IPS-18c (cell line): ENCODE data around the gene ITPK1.
A peak's percentile ranks its signal among the peaks of the same experiment; 100 is the strongest.
"Not testable (repeated sequence)": the region's sequence is repeated elsewhere in the genome, so short reads cannot be mapped to it uniquely, and the experiment has no call there.

Experiments
- H3K4me3 ChIP-seq: 2 replicates; pipeline ENCODE4 v1.7.0; 2013; ENCODE audit warnings: low read depth, mild to moderate bottlenecking, low read length, moderate library complexity; ENCODE audit not compliant: insufficient read depth
- H3K9me3 ChIP-seq: one replicate; pipeline ENCODE4 v1.6.1; 2013; ENCODE audit warnings: mild to moderate bottlenecking, low read length, moderate library complexity; ENCODE audit not compliant: control insufficient read depth, insufficient read depth

ITPK1 gene

DNA sequence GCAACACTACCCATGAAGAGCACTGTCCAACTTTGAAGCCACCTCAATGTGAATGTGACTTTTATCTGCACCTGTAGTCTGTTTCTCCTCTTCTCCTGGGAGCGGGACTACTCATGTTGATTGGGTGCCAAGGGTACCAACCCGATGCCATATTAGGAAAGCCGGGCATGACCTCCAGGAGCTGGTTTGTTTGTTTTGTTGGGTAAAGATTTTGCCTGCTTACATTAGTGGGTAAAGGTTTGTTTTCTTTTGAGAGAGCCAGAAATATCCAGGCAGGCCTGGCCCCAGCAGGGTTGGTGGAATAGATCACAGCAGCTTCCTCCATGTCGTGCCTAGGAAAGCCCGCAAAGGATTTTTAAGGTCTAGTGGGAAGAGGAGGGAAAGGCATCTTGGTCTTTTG, 19.7 kb upstream of the ITPK1 start:
- Histone ChIP-seq H3K9me3 (no peaks in the 10 kb centered on the region), H3K4me3 (no peak overlapping the region)

DNA sequence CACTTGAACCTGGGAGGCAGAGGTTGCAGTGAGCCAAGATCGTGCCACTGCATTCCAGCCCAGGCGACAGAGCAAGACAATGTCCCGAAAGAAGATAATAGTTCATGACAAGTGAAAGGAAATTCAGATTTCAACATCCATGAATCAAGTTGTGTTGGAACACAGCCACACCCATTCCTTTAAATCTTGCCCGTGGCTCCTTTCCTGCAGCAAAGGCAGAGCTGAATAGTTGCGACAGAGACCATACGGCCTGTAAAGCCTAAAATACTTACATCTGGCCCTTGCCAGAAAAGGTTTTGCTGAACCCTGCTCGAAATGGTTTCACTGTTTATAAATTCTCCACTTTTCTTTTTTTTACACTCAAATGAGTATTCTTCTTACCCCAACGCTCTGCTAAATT, 17.7 kb upstream of the ITPK1 start:
- Histone ChIP-seq H3K4me3 (no peak overlapping the region), H3K9me3 (no peaks in the 10 kb centered on the region)

DNA sequence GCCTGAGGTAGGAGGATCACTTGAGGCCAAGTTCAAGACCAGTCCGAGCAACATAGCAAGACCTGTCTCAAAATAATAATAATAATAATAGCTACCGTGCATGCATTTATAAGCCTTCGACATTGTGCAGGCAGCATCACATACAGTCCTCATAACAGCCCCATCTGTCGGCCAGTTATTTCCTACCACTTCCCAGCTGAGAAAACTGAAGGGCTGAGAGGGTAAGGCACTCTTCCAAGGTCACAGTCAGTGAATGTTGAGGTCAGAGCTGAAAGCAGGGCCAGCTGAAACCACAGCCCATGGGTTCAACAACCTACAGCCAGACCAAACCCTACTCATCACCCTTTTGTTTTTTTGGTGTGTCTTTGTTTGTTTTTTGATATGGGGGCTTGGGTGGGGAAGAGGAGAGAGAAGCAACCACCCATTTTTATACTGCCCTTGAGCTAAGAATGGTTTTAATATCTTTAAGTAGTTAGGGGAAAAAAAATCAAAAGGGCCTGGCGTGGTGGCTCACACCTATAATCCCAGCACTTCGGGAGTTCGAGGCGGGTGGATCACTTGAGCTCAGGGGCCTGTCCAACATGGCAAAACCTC, 16.8 kb upstream of the ITPK1 start:
- no peak overlapping the region for H3K4me3 ChIP-seq
- H3K9me3 ChIP-seq = no peaks in the 10 kb centered on the region

DNA sequence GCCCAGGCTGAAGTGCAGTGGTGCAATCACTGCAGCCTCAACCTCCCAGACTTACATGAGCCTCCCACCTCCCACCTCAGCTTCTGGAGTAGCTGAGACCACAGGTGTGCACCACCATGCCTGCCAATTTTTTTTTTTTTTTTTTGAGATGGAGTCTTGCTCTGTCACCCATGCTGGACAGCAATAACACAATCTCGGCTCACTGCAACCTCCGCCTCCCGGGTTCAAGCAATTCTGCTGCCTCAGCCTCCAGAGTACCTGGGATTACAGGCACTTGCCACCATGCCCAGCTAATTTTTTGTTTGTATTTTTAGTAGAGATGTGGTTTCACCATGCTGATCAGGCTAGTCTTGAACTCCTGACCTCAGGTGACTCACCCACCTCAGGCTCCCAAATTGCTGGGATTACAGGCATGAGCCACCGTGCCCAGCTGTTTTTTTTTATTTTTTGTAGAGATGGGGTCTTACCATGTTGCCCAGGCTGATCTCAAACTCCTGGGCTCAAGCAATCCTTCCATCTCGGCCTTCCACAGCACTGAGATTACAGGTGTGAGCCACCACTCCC, 15.6 kb upstream of the ITPK1 start:
- H3K4me3 ChIP-seq, H3K9me3 ChIP-seq: not testable (repeated sequence)

DNA sequence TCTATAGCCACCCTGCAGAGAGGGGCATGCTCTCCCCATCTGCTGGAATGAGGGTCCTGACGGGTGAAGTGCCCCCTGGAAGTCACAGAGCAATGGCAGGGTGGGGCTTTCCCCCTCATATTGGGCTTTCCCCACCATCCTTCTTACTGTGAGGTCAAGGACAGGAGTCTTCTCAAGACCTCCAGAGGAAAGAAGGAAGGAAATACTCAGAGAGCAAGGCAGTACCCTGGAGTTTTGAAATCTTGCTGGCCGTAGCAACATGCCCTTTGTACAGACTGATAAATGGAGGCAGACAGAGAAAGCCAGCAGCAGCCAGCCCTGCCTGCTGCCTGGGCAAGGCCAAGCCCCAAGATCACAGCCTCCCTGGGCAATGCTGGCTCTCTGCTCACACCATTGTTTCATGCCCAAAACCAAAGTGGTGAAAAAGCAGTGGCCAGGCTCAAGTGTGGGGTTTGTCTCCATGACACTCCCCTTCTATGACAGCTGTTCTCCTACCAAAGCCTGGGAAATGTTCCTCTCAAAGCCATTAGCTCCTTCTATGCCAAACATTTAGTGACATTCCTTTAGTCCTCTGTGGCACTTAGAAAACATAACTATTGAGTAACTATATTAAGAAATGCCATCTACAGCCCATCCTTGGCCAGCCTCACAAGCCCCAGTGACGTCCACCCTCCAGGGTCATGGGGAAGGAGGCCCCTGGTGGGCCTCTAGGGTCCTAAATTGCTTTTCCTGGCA, 13.2 kb upstream of the ITPK1 start:
- Histone ChIP-seq H3K9me3 (no peaks in the 10 kb centered on the region), H3K4me3 (no peak overlapping the region)

DNA sequence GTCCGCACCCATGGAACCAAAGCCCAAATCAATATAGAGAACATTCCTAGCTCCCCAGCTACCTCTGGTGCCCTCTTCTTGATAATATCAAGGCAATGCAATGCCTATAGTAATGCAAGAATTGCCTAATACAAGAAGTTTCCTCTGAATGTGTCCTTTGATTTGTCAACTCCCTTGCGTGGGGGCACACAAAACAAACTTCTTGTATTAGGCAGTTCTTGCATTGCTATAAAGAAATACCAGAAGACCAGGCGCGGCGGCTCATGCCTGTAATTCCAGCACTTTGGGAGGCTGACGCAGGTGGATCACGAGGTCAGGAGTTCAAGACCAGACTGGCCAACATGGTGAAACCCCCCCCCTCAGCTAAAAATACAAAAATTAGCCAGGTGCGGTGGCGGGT, 10.4 kb upstream of the ITPK1 start:
- no peak overlapping the region for H3K4me3 ChIP-seq
- H3K9me3 ChIP-seq = no peaks in the 10 kb centered on the region

DNA sequence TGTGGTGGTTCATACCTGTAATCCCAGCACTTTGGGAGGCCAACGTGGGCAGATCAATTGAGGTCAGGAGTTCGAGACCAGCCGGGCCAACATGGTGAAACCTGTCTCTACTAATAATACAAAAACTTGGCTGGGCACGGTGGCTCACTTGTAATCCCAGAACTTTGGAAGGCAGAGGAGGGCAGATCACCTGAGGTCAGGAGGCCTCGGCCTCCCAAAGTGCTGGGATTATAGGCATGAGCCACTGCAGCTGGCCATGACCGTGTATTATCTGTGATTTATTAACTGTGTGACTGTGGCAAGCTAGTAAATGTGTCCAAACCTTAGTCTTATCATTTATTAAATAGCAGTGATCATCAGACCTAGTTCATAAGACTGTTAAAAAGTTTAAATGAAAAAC, 7.1 kb upstream of the ITPK1 start:
- Histone ChIP-seq H3K4me3 (no peak overlapping the region), H3K9me3 (no peaks in the 10 kb centered on the region)

DNA sequence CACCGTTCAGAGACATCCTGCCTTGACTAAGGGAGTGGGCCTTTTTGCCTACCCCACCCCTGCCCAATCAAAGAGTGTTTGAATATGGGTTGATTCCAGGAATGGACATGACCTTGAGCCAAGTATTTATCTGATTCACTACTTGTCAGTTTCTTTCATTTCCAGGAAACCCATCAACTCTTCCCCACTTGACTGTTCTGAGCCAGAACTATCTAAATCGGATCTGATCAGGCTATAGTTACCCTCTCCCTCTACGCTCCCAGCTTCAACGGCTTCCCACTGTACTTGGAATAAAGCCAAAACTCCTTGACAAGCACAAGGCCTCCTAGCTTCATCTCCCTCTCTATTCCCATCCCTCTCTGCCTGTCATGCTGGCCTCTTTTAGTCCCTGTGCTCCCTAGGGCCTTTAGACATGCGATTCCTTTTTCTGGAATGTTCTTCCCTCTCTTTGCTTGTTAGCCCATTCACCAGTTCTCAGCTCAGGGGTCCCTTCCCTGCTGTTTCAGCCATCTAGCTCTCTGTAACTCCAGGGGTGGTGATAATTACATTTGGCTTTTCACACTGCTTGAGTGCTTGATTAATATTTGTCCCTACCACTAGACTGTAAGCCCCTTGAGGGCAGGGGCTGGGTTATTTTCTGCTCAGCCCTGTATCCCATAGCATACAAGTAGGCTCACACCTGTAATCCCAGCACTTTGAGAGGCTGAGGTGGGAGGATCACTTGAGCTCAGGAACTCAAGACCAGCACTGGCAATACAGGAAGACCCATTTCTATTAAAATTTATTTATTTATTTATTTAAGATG, 5.5 kb upstream of the ITPK1 start:
- no peak overlapping the region for H3K4me3 ChIP-seq
- H3K9me3 ChIP-seq = no peaks in the 10 kb centered on the region

DNA sequence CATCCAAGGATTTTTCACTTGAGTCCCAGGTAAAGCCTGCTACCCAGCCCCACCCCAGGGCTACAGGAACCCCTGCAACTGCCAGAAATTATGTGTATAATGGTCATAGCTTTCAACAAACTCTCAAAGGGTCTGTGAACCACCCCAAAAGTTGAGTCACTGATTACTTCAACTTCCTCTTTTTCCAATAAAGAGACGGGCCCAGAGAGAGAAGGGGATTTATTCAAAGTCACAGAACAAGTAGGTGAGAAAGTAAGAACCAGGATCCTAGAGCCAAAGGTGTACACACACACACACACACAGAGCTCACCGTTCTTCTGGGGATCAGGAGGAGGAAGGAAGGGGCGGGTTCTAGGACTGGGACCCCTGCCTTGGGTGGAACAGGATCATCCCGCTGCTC, 4.8 kb upstream of the ITPK1 start:
- Histone ChIP-seq H3K4me3 (no peak overlapping the region), H3K9me3 (no peaks in the 10 kb centered on the region)

DNA sequence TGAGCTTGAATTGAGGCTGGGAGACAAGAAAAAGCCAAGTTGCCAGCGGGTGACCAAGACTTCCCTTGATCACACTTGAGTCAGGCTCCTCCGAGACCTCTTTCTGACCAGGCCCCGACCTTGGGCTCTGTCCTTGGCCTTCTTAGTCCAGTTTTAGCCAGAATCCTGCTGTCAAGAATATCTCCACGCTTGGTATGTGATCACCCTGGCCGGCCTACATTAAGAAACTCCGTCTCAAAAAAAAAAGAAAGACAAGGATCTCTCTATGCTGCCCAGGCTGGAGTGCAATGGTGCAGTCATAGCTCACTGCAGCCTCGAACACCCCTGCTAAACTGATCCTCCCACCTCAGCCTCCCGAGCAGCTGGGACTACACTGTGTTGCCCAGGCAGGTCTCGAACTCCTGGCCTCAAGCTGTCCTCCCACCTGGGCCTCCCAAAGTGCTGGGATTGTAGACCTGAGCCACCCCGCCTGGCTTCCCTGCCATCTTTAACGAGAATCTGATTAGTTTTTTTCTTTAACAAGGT, 1.0 kb upstream of the ITPK1 start:
- Histone ChIP-seq H3K9me3 (no peaks in the 10 kb centered on the region), H3K4me3 (peak overlapping the region; percentile 77; the same call in 1 of the 2 replicates)

DNA sequence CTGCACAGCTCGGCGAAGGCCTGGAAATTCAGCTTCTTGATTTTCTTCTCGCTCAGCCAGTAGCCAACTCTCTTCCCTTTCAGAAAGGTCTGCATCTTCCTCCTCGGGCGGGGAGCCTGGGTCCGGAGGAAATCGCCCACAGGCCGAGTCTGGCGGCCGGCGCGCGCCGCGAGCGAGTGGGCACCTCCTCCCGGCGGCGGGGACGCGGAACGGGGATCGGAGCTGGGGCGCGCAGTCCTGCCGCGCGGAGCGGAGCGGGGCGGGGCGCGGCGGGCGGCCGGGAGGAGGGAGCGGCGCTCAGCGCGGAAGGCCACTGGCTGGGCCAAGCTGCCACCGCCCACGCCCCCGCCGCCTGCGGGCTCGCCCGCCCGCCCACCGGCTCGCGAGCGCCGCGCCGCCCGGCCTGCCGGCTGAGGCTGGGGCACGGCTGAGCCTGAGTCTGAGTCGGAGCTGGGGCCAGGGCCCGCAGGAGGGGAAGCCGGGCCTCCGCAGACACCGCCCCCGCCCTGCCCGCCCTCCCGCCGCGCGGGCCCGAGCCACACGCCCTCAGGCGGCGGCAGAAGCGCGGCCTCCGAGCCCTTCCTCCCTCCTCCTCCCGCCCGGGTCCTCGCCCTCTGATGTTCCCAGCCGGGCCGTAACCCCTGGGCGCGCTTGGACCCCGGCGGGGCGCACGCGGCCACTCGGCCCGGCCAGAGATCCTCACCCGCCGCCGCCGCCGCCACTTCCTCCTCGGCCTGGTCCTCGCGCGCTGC, 480 bp downstream of the ITPK1 start:
- Histone ChIP-seq H3K4me3 (peak overlapping the region; percentile 86), H3K9me3 (no peaks in the 10 kb centered on the region)

DNA sequence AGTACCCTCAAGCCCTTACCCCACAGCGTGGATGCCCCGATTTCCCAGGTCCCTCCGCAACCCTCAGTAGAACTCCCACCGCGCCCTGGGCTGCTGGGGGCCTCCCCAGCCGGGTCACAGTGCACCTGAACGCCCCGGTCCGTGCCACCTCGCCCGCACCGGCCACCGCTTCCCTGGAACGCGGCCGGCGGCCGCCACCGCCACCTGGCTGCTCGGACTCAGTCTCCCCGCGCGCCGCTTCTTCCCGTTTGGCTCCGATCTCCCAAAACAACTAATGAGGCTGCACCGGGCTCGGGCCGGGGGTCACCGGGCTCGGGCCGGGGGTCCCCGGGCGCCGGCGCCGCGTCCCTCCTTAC, 1.0 kb downstream of the ITPK1 start:
- H3K4me3 ChIP-seq = peak overlapping the region; percentile 86

DNA sequence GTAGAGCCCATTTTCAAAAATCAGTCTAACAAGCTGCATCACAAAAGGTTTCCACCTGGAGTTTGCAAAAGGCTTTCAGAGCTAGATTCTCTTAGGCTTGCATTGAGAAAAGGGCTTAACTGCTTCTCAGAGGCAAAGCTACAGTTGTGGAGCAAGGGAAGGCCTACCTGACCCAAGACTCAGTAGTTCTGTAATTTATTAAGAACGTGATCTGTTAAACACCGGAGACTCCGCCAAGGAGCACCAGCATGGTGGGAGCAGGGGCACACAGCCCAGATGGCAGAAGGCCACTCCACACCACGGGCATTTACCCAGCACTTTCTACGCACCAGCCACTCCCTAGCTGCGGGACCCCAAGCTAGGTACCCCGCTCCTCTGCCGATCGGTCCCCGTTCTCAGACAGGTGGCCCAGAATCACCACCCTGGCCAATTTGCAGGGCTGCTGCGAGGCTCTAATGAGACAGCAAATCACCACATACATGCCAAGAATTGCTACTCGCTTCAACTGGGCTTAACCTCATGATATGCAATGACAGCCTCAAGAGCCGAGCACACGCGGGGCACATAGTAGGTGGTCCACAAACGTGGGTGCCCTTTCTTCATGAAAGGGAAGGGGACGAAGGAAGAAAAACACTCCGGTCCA, 1.5 kb downstream of the ITPK1 start:
- no peaks in the 10 kb centered on the region for H3K9me3 ChIP-seq
- H3K4me3 ChIP-seq = peak overlapping the region; percentile 86

More for the DNA sequence above, 1.0 kb downstream of the ITPK1 start:
- no peaks in the 10 kb centered on the region for H3K9me3 ChIP-seq

DNA sequence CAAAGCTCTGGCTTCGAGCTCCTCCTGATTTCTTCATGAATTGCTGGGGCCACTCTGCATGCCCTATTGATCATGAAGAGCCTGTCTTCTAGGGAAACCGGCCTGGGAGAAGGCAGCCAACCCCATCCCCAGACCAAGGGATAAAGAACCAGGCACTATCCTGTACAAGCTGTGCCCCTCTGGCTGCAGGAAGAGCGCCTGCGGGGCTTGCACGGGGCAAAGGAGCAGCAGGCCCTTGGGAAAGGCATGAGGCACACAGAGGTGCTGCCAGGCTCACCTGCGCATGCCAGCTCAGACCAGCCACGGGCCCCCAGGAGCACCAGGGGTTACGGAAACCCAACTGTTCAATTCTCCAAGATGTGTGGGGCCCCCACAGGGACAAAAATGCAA, 2.1 kb downstream of the ITPK1 start:
- Histone ChIP-seq H3K4me3 (peak overlapping the region; percentile 86), H3K9me3 (no peaks in the 10 kb centered on the region)

DNA sequence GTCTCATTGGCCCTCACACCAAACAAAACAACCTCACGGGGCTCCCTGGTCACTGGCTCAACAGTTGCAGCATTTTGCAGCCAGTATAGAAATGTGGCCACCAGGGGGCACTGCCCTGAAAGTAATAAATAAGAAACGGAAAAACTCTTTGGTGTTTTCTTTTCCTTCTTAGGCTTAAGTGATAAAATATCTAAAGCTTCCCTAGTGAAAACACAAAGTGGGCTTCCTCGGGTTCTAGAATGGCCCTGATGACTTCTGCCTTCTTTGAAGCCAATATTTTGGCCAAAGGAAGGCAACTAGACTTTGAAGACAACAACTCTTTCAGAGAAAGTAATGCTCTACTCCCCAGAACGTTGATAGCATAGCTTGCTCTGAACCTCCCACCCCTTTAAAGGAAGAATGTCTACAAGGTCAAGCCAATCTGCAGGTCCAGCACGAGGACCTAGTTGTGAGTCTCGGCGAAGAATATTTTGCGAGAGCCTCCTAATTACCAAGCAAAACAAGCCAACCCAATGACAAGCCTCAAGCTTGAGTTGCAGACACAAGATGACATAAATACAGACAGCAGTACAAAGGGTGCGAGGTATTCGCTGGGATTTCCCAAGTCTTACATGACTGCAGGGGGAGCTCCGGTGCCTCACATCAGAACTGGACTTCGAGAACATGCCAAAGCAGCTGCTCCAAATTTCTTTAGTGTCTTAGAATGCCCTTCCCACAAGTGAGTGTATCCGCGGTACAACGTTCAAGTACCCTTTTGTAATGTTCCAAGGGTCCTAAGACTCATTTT, 2.6 kb downstream of the ITPK1 start:
- Histone ChIP-seq H3K4me3 (peak overlapping the region; percentile 86; the same call in 1 of the 2 replicates), H3K9me3 (no peaks in the 10 kb centered on the region)

DNA sequence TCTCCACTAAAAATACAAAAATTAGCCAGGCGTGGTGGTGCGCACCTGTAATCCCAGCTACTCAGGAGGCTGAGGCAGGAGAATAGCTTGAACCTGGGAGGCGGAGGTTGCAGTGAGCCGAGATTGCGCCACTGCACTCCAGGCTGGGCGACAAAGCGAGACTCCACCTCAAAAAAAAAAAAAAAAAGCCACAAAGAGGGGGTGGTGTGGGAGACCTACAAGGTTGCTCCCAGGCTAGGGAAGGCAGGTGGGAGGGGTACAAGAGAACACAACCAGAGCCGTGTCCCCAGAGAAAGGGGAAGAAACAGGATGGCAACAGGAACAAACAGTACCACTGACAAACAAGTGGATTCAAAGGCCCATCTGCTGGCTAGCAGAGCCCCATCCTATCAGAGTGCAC, 4.2 kb downstream of the ITPK1 start:
- H3K4me3 ChIP-seq, H3K9me3 ChIP-seq: not testable (repeated sequence)
